Testis (tissue), 3 donors: ENCODE data around the gene INO80. TPM values are rescaled to one million over a fixed set of nuclear protein-coding genes. Genes with fewer than 3 reads are reported as not detected.
"Not testable (repeated sequence)": the region's sequence is repeated elsewhere in the genome, so short reads cannot be mapped to it uniquely, and the experiment has no call there.

Experiments used
- DNase-seq: peaks from one replicate; pipeline ENCODE4 v3.0.0-alpha.2; 2019
- H3K27ac ChIP-seq, 2 donors: fragments of 200-600 bp; sonication (generic); one replicate each; pipeline ENCODE4 v1.5.1; 2019
- H3K27me3 ChIP-seq: fragments of 200-600 bp; sonication (generic); one replicate; pipeline ENCODE4 v1.5.1; 2019
- H3K36me3 ChIP-seq: fragments of 200-600 bp; sonication (generic); one replicate; pipeline ENCODE4 v1.5.1; 2017; ENCODE audit warnings: low read depth; ENCODE audit errors: missing control alignments
- H3K4me1 ChIP-seq: fragments of 200-600 bp; sonication (generic); one replicate; pipeline ENCODE4 v1.5.1; 2019
- H3K4me3 ChIP-seq, 2 donors: fragments of 200-600 bp; sonication (generic); one replicate each; pipeline ENCODE4 v1.5.1; 2017 to 2019
- H3K9me3 ChIP-seq: fragments of 200-600 bp; sonication (generic); one replicate; pipeline ENCODE4 v1.5.1; 2017
- POLR2A ChIP-seq: fragments of 450-650 bp; IDR thresholded peaks from one replicate; pipeline ENCODE4 v1.6.1; 2017; ENCODE audit warnings: antibody characterized with exemption, mild to moderate bottlenecking, moderate library complexity
- WGBS, 2 donors: methylation state at CpG; one replicate each; pipeline ENCODE4 v1.1.5; 2018; 5-methylcytosine and 5-hydroxymethylcytosine counted together
- intact Hi-C: fragments of 100-400 bp; cut with DNase I; formaldehyde crosslinking; loops from one replicate; pipeline ENCODE4 v1.15.1; 2023; ENCODE audit warnings: low total_unique reads
- polyA plus RNA-seq: library from polyadenylated mRNA; stranded (reverse); fragments of 350-450 nt; fragmentation: Illumina TruSeq; extraction: RNeasy Lipid Tissue Mini Kit (QIAGEN cat#74804); gene quantifications from one replicate; pipeline ENCODE4 v1.2.3, GENCODE V29; 2014; ENCODE audit warnings: low read depth, low replicate concordance; ENCODE audit not compliant: insufficient read depth
- total RNA-seq, 2 donors: library from RNA; depleted of rRNA; stranded (reverse); fragments of >200 nt; gene quantifications; one replicate each; pipeline ENCODE4 v1.2.3, GENCODE V29; 2016
- TF ChIP-seq, protein P1 (sequence below), 3 experiments: fragments of 450-650 bp in 2 of 3; fragments of 200-600 bp in 1 of 3; sonication (generic) in 1 of 3; IDR thresholded peaks; one replicate each; pipeline ENCODE4 v1.5.1; 2016 to 2019; ENCODE audit warnings: antibody characterized with exemption in 3 of 3, mild to moderate bottlenecking in 2 of 3, moderate library complexity in 1 of 3

Gene INO80
- total and polyA plus RNA-seq, 3 donors from 2014 or later = 21.2 to 44.2 (median 43.5) TPM

DNA sequence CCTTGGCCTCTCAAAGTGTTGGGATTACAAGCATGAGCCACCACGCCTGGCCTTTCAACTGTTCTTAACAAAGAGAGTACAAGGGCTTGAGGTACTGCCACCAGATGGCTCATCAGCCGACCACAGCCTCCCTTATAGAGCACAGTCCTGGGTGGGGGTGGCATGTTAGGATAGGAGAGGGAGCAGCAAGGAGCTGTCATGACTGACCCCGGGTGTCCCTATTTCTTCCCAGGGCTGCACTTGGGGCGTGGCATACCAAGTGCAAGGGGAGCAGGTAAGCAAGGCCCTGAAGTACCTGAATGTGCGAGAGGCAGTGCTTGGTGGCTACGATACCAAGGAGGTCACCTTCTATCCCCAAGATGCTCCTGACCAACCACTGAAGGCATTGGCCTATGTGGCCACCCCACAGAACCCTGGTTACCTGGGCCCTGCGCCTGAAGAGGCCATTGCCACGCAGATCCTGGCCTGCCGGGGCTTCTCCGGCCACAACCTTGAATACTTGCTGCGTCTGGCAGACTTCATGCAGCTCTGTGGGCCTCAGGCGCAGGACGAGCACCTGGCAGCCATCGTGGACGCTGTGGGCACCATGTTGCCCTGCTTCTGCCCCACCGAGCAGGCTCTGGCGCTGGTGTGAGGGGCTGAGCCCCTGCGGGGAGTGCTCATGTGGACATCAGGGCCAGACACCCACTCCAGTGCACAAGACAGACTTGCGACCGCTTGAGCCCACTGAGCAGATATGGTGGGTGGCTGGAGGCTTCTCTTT is 160.8 kb downstream of the INO80 start:
- DNase-seq = no peak
- Histone ChIP-seq H3K27ac (no peak overlapping the region), H3K27me3 (no peaks in the 10 kb centered on the region), H3K4me3 (no peak overlapping the region), H3K9me3 (no peaks in the 10 kb centered on the region), H3K36me3 (no peaks in the 10 kb centered on the region), H3K4me1 (peaks cover 8% of the 10 kb centered on the region)
- intact Hi-C loops = no loop called here
- 83 to 91% methylated on average over 8 to 19 of the region's 20 CpGs for WGBS, 2 donors
- no peak for TF ChIP-seq POLR2A
- TF ChIP-seq, protein P1, sequence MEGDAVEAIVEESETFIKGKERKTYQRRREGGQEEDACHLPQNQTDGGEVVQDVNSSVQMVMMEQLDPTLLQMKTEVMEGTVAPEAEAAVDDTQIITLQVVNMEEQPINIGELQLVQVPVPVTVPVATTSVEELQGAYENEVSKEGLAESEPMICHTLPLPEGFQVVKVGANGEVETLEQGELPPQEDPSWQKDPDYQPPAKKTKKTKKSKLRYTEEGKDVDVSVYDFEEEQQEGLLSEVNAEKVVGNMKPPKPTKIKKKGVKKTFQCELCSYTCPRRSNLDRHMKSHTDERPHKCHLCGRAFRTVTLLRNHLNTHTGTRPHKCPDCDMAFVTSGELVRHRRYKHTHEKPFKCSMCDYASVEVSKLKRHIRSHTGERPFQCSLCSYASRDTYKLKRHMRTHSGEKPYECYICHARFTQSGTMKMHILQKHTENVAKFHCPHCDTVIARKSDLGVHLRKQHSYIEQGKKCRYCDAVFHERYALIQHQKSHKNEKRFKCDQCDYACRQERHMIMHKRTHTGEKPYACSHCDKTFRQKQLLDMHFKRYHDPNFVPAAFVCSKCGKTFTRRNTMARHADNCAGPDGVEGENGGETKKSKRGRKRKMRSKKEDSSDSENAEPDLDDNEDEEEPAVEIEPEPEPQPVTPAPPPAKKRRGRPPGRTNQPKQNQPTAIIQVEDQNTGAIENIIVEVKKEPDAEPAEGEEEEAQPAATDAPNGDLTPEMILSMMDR (IDR thresholded peaks at IDR 0.05) = no peak

DNA sequence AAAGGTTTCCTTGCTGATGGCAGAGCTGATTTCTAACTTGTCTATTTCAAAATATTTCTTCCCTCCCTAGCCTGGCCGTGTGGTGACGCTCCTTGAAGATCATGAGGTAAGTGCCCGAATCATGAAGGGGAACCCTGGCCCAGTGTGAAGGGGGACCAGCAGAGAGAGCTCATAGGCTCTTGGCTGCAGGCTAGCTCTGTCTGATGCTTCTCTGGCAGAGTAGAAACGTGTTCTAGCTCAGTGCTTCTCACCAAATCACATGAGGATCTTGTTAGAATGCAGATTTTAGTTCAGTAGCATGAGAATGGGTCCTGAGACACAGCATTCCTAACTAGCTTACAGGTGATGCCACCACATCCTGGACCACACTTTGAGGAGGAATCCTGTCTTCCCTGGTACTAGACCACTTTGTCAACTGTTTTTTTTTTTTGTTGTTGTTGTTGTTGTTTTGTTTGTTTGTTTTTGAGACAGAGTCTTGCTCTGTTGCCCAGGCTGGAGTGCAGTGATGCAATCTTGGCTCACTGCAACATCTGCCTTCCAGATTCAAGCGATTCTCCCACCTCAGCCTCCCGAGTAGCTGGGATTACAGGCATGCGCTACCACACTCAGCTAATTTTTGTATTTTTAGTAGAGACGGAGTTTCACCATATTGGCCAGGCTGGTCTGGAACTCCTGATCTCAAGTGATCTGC is 161.8 kb downstream of the INO80 start:
- H3K4me1 ChIP-seq, H3K9me3 ChIP-seq, DNase-seq, H3K4me3 ChIP-seq, intact Hi-C loops, H3K36me3 ChIP-seq, H3K27ac ChIP-seq, H3K27me3 ChIP-seq: not testable (repeated sequence)
- WGBS, 2 donors = 66 to 77% methylated on average over 8 of the region's 8 CpGs

DNA sequence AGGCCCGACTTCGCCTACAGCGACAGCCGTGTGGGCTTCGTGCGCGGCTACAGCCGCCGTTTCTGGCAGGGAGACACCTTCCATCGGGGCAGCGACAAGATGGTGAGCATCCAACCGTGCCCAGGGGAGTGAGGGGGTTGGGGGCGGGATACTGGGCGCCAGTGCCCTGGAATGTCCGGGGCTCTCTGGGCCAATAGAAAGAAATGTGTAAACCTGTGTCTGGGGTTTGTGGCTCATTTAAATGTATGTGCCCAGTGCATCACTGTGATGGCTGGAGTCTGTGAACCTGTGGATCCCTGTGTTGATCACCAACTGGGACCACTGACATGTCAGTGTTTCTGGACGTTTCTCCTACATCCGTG is 162.4 kb downstream of the INO80 start:
- TF ChIP-seq, protein P1 (IDR thresholded peaks at IDR 0.05) = no peak
- no peak for TF ChIP-seq POLR2A
- no peaks in the 10 kb centered on the region for H3K9me3 ChIP-seq
- H3K36me3 ChIP-seq = no peaks in the 10 kb centered on the region
- peak overlapping the region; percentile 52 to 67 for H3K4me3 ChIP-seq
- intact Hi-C loops = no loop called here
- H3K27me3 ChIP-seq = no peaks in the 10 kb centered on the region
- 6 to 7% methylated on average over 11 to 17 of the region's 17 CpGs for WGBS, 2 donors
- no peak overlapping the region for H3K27ac ChIP-seq
- DNase-seq = no peak
- peaks cover 8% of the 10 kb centered on the region for H3K4me1 ChIP-seq

DNA sequence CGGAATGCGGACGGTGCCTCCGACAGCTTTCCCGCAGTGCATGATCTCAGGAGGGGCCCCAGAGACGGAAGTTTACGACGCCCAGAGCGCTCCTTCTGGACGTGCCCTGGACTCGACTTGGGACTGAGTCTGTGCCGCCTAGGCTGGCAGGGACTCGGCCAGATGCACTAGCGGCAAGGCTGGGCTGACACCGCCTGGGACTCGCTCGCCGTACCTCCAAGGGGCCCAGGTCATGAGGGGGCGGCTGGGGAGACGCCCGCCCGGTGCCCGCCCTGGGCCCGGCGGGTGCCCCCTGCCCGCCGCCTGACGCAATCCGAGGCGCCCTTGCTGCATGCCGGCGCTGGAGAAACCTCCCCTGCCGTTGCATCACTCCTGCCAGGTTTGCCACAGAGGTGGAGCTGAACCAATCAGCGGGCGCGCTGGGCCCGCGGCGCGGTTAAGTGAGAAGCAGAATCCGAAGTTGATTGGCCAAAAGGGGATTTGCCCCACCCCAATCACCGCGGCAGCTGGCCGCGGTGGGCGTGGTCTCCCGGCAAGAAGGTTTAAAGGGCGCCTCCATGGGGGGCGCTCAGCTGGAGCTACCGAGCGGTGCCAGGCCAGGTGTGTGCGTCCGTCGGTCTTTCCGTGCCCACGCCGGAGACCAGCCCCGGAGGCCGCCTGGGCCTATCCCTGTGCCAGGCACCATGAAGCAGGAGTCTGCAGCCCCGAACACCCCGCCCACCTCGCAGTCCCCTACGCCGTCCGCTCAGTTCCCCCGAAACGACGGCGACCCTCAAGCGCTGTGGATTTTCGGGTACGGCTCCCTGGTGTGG is 163.0 kb downstream of the INO80 start, which contains the start of gene CHAC1:
Gene CHAC1 (plus strand): TSS at position 571 of the 812 bp plus-strand sequence. CDS start 113 bp downstream, at position 684.
- TF ChIP-seq, protein P1 (IDR thresholded peaks at IDR 0.05) = no peak
- peak; percentile 12 for TF ChIP-seq POLR2A
- 0 to 1% methylated on average over 15 to 59 of the region's 72 CpGs for WGBS, 2 donors
- intact Hi-C loops = no loop called here
- Histone ChIP-seq H3K27ac (no peak within 1 kb of the TSS), H3K9me3 (no peaks in the 10 kb centered on the region), H3K36me3 (no peaks in the 10 kb centered on the region), H3K4me1 (peaks cover 8% of the 10 kb centered on the region), H3K27me3 (no peaks in the 10 kb centered on the region), H3K4me3 (peak within 1 kb of the TSS; percentile 52 to 67)
- peak; percentile 97 for DNase-seq
